Left renal cortex interstitium (tissue), 4 donors: Measurements from ENCODE around the gene RSPRY1. TPM values are rescaled to one million over a fixed set of nuclear protein-coding genes. Genes with fewer than 3 reads are reported as not detected.

ENCODE experiments used
- DNase-seq, 4 donors: peaks; one replicate each; pipeline ENCODE4 v3.0.0-alpha.2; 2013; ENCODE audit warnings: low read depth in 4 of 4, low spot score in 2 of 4, missing footprints in 1 of 4
- polyA plus RNA-seq, 4 donors: library from polyadenylated mRNA; unstranded; fragments of 120-200 nt; gene quantifications; one replicate each; pipeline ENCODE4 v1.2.1, GENCODE V29; 2013; ENCODE audit not compliant: insufficient read length in 4 of 4

Gene RSPRY1
- polyA plus RNA-seq, 4 donors = 39.7 to 47.8 (median 43.6) TPM

DNA sequence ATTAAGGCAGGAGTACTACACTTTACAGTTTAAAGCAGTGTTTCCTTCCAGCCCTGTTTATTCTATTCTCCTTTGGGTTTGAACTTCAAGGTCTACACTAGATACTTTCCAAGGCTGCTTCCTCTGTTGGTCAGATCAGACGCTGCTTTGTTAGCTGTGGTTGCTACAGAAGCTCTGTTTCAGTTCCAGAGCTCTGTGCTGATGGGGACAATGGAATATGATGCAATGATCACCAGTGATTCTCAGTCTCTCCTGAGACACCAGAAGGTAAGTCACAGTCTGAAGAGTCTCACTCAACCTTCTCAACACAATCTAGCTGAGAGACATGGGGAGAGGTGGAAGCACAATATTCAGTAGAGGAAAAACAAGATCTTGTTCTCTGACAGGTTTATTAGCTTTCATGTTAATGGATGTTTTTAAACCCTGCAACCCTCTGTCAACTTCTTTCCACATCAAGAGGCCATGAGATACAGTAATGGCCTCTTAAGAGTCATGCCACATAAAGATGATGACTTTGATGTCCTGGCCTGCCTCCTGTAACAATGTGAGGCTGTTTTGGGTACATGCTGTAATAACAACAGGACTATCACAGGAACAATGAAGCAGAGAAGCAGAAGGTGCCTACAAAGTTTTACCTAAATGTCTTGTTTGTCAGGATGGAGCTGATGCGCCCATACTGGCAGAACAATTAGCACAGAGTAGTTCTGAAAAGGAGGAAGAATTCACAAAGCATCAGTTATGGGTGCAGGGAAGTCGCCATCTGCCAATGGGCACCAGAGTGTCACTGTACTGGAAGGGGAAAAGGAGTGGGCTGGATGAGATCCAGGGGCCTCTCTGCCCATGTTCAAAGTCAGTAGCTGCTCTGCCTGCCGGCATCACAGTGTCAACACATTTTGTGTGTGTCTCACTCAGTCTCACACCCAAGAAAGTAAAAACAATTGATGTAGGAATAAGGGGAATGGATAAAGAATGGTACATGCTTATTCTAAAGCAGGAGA is 33.7 kb upstream of the RSPRY1 start:
- no peak for DNase-seq

DNA sequence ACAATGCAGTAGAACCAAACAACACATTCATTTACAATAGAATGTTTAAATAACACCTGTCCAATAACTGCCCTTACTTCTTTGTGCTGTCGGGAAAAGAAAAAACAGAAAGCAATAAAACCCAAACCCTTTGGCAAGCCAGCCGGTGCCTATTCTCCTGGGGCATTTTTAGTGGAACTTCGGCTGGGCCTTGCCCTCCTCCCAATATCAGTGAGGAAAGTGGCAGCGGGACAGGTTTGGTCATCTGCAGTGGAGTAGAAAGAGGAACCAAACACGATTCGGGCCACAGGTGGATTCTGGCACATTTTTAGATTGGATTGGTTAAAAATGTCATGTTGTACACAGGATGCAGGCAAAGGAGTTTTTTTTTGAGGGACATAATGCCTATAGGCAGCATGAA is 32.3 kb upstream of the RSPRY1 start:
- DNase-seq = no peak

DNA sequence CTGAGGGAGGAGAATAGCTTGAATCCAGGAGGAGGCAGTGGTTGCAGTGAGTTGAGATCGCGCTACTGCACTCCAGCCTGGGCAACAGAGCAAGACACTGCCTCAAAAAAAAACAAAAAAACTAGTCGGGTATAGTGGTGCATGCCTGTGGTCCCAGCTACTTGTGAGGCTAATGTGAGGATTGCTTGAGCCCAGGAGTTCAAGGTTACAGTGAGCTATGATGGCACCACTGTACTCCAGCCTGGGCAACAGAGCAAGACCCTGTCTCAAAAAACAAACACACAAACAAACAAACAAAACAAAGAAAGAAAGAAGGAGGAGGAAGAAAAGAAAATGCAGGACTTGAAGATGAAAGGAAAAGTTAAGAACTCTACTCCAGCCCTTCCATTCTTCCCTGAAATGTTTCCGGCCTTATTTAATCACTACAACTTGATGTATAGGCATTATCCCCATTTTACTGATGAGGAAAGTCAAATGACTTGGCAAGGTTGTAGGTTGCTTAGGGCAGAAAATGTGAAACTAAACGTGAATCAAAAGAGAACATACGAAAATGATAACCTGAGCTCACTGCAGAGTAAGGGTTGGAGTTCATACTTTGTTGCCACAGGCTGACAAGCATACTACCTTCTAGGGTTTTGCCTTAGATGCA is 30.3 kb upstream of the RSPRY1 start:
- DNase-seq = no peak

DNA sequence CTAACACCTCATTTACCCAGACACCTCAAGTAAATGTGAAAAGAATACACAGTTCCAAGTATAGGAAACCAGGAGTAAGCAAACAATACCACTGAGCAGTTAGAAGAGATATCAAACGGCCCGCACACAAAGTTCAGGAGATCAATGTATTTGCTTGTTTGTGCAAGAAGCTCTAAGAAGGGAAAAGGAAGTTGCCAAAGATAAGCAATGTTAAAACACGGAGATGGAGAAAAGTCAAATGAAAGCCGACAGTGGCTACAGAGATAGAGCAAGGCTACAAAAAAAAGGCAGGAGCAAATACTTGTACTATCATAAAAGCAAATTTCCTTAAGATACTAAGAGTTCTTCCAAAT is 29.8 kb upstream of the RSPRY1 start:
- no peak for DNase-seq

DNA sequence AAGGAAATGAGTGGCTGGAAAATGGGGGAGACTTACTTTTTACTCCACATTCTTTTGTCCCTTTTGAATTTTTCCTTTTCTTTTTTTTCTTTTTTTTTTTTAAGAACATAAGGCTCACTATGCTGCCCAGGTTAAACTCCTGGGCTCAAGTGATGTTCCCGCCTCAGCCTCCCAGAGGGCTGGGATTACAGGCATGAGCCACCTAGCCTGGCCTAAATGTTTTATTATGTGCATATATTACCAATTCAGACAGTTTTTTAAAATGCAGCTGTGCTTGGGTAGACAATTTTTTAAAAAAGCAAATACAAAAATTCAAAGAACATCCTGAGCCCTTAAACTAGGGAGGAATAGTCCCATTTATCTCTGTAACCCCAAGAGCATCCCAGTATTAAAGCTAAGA is 28.6 kb upstream of the RSPRY1 start:
- DNase-seq = no peak

DNA sequence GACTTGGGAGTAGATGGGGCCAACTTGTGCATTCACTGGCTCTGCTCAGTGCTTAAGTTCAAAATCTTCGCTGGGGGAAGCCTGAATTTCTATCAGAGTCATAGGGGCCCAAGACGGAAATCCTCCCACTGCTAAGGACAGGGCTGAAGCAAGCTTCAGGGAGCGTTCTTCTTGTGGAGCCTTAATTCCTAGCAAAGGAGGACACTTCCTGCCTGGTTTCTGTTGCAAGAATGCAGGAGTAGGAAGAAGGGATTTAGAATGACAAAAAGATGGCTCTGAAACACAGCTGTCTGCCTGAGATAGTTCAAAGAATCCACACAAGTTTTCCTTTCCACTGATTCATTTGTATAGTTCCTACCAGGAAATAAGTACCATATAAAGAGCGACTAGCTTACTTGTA is 26.7 kb upstream of the RSPRY1 start:
- no peak for DNase-seq

DNA sequence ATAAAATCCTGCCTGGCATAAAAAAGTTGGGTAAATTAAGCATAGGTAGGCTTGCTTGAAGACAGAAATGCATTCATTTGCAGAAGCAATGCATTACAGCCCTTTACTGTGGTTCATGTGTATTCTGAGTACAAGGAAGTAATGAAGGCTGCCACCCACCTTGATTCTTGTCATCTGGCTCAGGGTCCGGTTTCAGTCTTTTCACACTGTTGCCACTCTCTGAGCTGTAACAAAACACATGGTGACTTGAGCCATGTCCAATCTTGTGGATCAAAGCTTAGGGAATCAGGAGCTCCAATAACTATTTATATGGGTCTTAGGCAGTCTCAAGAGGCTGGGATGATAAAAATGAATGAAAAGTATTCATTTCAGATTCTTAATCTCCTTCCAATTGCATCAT is 22.3 kb upstream of the RSPRY1 start:
- DNase-seq = no peak

DNA sequence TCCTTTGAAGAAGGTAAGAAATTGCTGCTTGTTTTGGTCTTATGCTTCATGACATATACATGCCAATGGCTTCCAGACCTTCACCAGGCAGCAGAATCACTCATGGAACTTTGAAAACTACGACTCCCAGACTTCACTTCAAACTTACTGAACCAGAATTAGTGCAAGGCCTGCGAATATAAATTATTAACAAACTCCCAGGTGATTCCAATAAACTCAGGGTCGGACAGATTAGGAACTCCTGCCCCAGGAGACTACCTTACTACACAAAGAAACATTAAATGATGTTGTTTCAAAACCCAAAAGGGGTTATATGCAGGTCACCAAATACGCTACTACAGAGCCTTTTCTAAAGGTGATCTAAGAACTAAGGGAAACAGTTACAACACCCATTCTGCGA is 20.6 kb upstream of the RSPRY1 start:
- DNase-seq = no peak

DNA sequence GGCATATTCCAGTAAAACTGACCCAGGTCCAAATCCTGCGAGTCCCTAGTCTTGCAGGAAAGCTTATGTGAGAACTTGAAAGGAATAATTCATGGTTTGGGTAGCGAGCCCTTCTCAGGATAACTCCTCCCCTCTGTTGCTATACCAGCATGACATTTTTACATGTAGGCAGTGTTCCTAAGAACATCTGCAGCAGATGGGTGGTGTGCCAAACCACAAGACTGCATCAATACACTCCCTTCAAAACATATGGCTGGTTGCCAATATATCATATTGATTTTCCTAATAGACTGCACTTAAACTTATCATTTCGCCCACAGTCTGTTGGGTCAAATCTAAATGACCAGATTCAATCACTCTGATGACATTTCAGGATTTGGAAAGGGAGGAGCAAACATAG is 20.2 kb upstream of the RSPRY1 start:
- no peak for DNase-seq

DNA sequence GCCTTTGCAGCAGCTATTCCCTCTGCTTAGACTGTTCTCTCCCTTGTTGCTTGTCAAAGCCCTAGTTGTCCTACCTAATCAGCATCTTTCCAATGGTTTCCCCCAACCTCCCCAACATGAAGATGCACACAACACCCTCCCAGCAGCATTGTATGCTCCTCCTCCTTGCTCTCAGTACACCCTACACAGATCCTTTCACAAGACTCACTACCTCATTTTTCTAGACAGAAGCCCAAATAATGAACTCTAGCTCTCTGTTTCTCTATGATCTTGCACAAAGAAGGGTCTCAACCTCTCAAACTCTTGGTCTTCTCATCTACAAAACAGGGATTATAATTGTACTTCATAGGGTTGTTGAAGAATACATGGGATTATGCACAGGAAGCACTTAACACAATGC is 19.7 kb upstream of the RSPRY1 start:
- DNase-seq = no peak

DNA sequence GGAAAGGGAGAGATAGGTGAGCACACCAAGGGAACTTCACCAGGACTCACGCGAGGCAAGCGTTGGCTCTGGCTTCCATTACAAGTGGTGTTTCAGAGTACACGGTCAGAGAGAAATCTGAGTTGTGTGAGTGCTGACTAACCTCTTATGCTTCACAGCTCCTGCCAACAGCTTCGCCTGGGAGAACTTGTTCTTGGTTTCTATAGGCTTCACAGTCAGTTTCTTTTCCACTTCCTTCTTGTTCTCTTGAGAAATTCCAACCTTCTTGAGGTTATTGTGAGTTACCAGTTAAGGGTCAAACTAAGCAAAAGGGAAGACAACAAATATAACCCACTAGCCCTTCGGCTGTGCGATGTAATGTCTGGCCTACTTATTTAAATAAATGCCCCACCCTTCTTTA is 19.2 kb upstream of the RSPRY1 start:
- DNase-seq = no peak

DNA sequence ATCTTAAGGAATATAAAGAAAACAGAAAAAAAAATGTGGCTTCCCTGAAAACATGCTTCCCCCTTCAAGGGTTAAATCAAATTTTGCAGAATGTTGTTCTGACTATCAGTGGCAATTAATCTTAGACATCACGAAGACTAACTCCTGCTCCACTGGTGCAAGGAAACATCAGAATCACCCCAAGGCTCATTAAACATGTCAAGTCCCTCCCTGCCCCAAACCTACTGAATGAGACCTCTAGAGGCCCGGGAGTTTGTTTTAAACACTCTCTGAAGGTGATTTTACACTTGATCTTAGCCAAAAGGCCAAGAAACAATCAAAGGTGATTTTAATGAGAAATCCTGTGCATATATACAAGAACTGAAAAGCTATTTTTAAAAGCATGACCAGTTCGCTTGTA is 18.6 kb upstream of the RSPRY1 start:
- no peak for DNase-seq

DNA sequence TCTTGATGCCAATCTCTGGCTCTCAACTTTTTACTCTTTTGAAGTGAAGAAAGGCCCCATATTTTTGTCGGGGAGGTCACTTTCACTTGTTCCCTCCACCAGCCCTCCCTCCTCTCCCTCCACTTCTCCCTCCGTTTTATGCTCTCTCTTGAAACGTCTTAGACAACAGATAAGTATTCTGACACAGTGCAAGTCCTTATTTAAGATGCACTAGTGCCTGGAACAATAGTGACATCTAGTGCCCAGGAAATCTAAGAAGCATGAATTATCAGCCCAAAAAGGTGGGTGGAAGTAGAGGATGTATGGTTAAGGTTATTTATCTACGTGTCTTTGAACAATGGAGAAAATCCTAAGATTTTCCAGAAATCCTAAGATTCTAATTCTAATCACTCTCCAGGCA is 18.2 kb upstream of the RSPRY1 start:
- DNase-seq = no peak

DNA sequence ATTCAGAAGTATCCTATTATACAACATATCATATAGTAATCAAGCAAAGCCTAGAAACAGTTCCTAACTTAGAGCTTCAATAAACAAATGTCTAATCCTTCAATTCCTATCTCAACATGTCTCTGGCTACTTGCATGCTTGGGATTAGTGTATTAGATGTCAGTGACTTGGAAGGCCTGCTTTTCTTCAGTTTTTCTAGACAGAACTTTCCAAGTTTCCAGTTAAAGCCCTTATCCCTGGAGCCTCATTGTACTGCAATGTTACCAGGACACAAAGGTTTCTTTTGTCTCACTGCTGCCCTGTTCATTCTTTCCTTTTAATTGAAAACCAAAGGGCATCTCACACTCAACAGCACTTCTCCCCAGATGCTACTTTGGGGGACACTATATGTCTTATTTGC is 16.8 kb upstream of the RSPRY1 start:
- DNase-seq = no peak

DNA sequence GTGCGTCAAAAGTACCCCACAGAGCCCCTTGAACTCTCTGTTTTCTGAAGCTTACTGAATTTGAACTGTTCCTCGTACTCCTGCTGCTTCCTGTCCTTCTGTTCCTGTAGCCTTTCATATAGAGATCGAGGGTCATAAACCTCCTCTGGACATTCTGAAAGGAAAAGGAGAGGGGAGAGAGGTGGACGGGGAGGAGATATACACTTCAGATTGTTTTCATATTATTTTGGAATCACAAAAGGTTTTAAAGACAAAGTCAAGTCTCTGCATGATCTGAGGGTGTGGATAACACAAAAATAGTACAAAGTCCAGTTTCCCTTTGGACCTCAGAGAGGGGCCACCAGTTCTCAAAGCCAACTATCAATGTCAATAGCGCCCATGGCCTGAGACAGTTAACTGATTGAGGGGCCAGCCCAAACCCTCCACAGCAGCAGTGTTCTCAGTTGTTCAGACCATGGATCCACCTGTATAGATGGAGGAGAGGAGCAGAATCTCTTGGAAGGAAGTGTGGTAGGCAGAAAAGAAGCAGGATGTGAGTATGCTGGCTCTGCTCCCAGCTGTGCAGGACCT is 13.3 kb upstream of the RSPRY1 start:
- no peak for DNase-seq

DNA sequence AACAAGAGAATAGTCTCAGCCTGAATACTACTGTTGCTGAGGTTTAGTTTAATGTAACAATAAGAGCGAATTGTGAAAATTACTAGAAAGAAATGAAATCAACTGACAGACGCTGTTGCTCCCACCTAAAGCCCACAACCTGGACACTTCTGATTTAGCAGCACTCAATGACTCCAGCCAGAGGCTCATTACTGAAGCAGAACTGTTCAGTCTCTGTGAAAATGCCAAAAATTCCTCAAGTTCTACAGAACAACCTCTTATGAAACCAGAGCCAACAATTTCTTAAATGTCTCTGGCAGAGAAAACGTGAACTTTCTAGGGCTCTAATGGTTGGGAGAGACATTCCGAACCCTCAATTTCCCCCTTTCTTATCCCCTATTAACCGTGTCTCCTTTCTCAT is 10.2 kb upstream of the RSPRY1 start:
- DNase-seq = no peak

DNA sequence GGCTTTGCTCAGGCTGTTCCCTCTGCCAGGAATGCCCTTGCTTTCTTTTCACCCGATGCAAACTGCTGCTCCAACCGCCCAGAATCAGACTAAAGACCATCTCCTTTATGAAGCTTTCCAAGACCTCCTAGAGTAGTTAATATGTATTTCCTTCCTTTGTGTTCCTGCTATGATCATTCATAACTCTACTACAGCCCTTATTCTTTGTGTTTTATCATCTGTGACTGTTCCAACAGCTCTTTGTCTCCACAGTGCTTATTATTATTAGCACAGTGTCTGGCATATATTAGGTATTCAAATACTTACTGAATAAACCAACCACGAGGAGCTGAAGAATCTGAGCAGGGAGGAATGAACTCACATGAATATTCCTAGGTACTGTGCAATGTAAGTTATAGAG is 7.9 kb upstream of the RSPRY1 start:
- DNase-seq = no peak

DNA sequence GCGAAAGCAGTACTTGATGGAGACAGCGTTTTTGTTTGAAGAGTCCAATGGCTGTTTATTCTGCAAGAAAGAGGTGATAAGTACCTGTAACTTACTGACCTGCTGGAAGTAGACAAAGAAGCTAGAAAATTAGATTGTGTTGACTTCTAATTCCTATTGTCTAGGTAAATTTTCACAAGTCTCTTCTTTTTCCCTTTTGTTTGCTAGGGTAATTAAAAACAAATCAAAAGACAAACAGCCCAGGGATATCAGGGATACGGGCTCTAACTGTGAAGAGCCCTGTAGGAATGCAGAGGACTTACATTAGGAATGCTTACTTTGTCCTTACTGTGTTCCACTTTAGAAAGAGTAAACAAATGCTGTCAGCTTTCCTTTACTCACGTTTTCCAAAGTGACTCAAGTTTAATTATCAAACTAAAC is 7.3 kb upstream of the RSPRY1 start:
- DNase-seq = no peak

DNA sequence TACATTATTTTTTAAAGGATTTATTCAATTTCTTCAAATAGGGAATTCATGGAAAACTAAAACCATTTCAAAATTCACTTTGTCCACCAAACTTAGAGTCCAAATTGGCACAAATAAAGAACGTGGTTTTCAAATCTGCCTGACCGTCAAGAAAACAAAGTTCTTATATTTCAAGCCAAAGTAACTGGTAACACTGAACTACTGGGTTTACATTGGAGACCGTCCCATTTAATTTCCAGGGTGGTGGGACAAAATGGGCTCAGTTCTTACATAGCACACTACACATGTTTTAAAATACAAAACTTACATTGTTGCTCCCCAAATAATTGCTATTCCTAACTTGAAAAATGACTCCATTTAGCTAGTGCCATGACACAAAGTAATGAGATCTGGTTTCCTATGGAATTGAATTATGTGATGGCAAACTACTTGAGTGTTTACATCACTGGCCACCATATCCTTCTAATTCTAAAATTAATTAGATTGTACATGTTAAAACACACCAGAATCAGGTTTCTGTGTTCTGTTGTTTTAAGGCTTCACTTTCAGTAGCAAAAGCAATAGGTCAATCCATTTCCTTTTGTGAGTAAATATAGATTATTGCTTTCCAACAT is 6.8 kb upstream of the RSPRY1 start:
- no peak for DNase-seq

DNA sequence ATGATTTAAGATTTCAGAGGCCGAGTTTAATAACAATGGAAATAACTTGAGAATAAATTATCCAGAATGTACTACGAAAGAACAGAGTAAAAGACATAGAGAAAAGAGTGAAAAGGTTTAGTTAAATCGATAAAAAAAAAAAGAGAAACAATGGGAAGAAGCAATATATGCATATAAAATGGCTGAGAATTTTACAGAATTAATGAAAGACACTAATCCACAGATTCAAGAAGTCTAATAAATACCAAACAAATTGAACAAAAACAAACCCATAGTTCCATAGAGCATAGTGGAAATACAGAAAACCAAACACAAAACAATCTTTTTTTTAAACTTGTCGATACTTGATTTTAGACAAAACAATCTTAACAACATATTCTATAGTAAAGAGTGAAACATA is 2.0 kb upstream of the RSPRY1 start:
- no peak for DNase-seq

DNA sequence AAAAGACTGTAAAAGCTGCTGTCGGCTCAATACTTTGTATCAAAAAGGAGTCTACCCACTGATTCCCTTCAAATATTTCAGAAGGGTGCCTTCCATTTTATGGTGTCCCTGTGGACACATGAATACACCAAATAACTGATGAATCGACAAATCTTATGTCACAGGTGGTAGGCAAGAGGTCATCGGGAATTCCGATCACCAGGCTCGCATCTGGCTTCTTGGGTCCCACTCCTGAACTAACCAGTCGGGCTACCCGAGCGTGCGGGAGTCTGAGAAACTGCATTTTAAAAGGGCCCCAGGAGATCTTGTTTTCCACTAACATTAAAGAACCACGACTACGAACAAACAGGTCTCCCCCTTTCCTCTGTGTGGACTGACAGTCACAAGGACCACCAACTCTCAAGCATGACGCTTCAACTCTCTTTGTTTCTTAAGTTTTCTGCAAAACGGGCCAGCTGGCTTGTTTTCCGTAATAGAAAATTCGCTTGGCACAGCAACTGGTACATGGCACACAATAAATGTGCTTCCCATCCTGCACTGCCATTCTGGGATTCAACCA is 1.2 kb upstream of the RSPRY1 start:
- DNase-seq = peak in 1 of 4 donors; percentile 19
